Measurements from ENCODE around the gene ITPRIPL2. TPM values are rescaled to one million over a fixed set of nuclear protein-coding genes. Genes with fewer than 3 reads are reported as not detected.

Gene ITPRIPL2
- total RNA-seq, 1 donor from 2014 or later: 21.8 TPM

GRCh38 chr16:19094542-19095365, 19.0 kb upstream of the ITPRIPL2 start:
- Mint-ChIP-seq H3K9me3 (peaks cover 3% of the 10 kb centered on the region), H3K4me1 (no peaks in the 10 kb centered on the region), H3K27ac (ENCODE audit: unreplicated experiment) (no peak overlapping the region), H3K4me3 (no peak overlapping the region), H3K27me3 (ENCODE audit: low read depth) (peaks cover 7% of the 10 kb centered on the region), H3K36me3 (ENCODE audit: low read depth) (no peaks in the 10 kb centered on the region)
- DNase-seq (ENCODE audit: low read depth, low spot score): no peak
- TF ChIP-seq CTCF (conservative IDR thresholded peaks at IDR 0.05): no peak

GRCh38 chr16:19095654-19096053, 18.1 kb upstream of the ITPRIPL2 start:
- Mint-ChIP-seq H3K4me1 (no peaks in the 10 kb centered on the region), H3K27ac (ENCODE audit: unreplicated experiment) (no peak overlapping the region), H3K9me3 (peaks cover 3% of the 10 kb centered on the region), H3K4me3 (no peak overlapping the region), H3K27me3 (ENCODE audit: low read depth) (peaks cover 7% of the 10 kb centered on the region), H3K36me3 (ENCODE audit: low read depth) (no peaks in the 10 kb centered on the region)
- DNase-seq (ENCODE audit: low read depth, low spot score): no peak
- TF ChIP-seq CTCF (conservative IDR thresholded peaks at IDR 0.05): no peak

- no peaks in the 10 kb centered on the region for H3K36me3 Mint-ChIP-seq (ENCODE audit: low read depth)
- peaks cover 2% of the 10 kb centered on the region for H3K27me3 Mint-ChIP-seq (ENCODE audit: low read depth)
- no peak overlapping the region for H3K27ac Mint-ChIP-seq (ENCODE audit: unreplicated experiment)
- H3K9me3 Mint-ChIP-seq: peaks cover 3% of the 10 kb centered on the region
- no peak for TF ChIP-seq CTCF (conservative IDR thresholded peaks at IDR 0.05)
- no peak for DNase-seq (ENCODE audit: low read depth, low spot score)
- H3K4me3 Mint-ChIP-seq: no peak overlapping the region
- no peaks in the 10 kb centered on the region for H3K4me1 Mint-ChIP-seq
Observed at GRCh38 chr16:19098173-19098572, 15.6 kb upstream of the ITPRIPL2 start.

- Mint-ChIP-seq H3K36me3 (ENCODE audit: low read depth) (no peaks in the 10 kb centered on the region), H3K27me3 (ENCODE audit: low read depth) (no peaks in the 10 kb centered on the region), H3K9me3 (peaks cover 3% of the 10 kb centered on the region), H3K4me3 (no peak overlapping the region), H3K27ac (ENCODE audit: unreplicated experiment) (no peak overlapping the region), H3K4me1 (peaks cover 6% of the 10 kb centered on the region)
- DNase-seq (ENCODE audit: low read depth, low spot score): no peak
- no peak for TF ChIP-seq CTCF (conservative IDR thresholded peaks at IDR 0.05)
Observed at GRCh38 chr16:19102187-19102872, 11.4 kb upstream of the ITPRIPL2 start.

- H3K4me3 Mint-ChIP-seq: no peak overlapping the region
- DNase-seq (ENCODE audit: low read depth, low spot score): no peak
- peaks cover 6% of the 10 kb centered on the region for H3K4me1 Mint-ChIP-seq
- H3K36me3 Mint-ChIP-seq (ENCODE audit: low read depth): no peaks in the 10 kb centered on the region
- no peaks in the 10 kb centered on the region for H3K27me3 Mint-ChIP-seq (ENCODE audit: low read depth)
- H3K27ac Mint-ChIP-seq (ENCODE audit: unreplicated experiment): no peak overlapping the region
- H3K9me3 Mint-ChIP-seq: no peaks in the 10 kb centered on the region
- TF ChIP-seq CTCF (conservative IDR thresholded peaks at IDR 0.05): no peak
Observed at GRCh38 chr16:19104607-19105006, 9.2 kb upstream of the ITPRIPL2 start.

Data from neural crest cell (in vitro differentiated cells).